ENCODE data around the gene ATXN7.

Gene ATXN7

DNA sequence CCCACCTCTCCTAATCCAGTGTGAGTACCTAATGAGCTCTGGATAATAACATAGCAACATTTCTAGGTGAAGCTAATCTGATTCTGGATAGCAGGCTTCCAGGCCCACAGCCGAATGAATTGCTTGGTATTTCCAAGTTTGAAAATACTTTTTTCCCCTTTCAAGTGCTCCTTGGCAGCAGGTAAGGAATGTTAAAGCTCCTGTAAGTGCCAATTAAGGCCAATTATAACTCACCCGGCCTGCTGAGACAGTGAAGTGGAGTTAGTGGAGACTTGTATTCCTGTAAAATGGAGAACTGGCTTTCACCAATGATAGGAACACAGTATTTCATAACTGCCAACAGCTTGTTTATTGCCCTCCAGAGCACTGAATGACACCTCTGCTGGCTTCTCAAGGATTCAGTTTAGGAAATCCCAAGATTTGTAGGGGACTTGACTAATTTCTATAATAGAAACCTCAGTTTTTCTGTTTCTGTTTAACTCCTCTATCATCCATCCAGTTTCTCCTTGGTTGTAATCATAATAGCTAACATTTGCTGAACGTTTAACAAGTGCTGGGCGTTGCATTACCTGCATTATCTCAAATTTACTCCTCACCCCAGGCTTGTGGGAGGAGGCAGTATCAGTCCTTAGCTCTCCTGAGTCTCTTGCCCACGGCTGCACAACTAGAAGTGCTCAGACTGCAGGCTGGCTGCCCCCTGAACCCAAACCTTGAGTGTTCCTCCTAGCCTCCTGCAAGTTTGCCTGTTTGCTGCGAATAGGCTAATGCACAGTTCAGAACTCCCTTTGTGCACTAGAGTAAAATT, 101.2 kb downstream of the ATXN7 start:
- no peak for DNase-seq (ENCODE audit: low spot score)

- DNase-seq (ENCODE audit: low spot score), result no peak
Measured at GRCh38 chr3:63966007-63966406, 102.3 kb downstream of the ATXN7 start.

DNA sequence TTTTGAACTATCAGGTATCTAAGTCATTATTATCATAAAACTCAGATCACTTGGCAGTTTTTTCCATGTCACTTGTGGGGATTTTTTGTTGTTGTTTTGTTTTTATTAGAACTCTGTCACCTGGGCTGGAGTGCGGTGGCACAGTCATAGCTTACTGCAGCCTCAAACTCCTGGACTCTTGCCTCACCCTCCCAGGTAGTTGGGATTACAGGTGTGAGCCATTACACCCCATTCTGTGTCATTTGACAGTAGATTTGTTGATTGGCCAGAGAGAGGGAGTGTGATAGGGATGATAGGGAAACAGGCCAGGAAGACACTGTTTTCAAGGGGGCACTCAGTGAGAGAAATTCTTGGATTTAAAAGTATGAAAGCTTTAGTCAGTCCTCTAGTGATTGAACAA, 103.2 kb downstream of the ATXN7 start:
- DNase-seq (ENCODE audit: low spot score), result no peak

DNA sequence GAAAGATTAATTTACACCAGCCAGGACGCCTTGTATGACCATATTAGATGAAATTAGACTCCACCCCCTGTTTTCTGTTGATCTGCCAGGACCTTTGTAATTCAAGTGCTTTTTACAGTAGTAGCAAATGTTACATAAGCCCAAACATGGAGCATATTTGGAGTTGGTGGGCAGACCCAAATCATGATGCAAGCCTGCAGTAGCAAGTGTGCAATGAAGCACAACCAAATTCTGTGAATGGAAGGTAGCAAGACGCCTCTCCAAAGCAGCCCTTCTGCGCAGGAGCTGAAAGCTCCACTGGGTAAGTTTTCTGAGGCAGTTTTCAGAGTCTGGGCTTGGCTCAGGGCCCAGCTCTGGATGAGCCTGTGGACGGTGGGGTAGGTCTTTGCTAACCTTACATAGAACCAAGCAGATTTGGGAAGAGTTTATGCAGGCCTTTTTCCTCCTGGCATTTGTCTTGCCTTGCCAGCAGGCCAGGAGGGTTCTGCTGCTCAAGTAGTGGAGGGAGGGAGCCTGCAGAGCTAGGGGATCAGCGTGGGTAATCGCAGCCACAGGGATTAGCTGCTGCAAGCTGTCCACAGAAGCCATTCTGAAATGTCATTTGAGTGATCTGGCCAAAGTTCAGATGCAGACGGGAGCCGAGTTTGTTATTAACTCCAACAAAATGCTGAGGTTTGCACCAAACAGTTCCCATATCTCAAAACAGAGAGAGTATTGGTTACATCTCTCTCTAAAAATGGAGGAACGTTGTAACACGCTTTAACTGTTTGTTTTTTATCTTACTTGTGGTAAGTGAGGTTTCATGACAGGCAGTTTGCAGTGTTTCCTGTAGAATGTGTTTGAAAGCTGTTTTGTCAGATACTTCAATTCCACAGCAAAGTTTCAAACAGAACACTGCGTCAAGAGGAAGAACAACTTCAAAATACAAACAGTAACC, 104.3 kb downstream of the ATXN7 start:
- peak; percentile 25 for DNase-seq (ENCODE audit: low spot score)

DNA sequence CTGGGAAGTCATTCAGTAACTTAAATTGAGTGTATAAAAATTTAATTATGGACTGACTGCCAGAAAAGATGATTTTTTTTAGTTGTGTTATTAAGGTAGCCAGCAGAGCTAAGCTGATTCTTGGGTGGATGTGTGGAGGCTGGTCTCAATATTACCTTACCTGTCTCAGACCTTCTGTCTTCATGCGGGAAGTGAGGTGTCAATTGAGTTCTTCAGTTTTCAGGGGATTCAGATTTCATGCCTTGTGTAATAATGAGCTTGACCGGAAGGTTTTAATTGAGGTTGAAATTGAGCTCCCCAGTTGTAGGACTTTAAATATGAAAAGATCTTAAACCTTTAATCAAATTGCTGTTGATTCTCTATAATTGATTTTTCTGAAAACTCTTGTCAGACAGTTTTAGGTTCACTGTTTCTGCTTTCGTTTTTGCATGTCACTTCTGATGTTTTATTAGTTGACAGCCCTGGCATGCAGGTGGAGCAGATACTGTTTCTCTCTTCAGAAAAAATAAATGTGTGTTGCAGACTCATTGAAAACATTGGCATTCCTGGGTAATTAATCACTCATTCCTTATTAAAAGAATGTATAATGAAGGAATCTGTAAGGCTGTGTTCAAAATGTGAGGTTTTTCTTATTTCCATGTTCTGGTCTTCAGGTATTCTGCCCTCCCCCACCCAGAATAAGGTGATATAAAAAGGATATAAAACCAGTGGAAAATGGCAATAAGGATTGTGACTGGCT, 105.1 kb downstream of the ATXN7 start:
- DNase-seq (ENCODE audit: low spot score), result peak; percentile 17

- no peak for DNase-seq (ENCODE audit: low spot score)
Measured at GRCh38 chr3:63969876-63970275, 106.2 kb downstream of the ATXN7 start.

DNA sequence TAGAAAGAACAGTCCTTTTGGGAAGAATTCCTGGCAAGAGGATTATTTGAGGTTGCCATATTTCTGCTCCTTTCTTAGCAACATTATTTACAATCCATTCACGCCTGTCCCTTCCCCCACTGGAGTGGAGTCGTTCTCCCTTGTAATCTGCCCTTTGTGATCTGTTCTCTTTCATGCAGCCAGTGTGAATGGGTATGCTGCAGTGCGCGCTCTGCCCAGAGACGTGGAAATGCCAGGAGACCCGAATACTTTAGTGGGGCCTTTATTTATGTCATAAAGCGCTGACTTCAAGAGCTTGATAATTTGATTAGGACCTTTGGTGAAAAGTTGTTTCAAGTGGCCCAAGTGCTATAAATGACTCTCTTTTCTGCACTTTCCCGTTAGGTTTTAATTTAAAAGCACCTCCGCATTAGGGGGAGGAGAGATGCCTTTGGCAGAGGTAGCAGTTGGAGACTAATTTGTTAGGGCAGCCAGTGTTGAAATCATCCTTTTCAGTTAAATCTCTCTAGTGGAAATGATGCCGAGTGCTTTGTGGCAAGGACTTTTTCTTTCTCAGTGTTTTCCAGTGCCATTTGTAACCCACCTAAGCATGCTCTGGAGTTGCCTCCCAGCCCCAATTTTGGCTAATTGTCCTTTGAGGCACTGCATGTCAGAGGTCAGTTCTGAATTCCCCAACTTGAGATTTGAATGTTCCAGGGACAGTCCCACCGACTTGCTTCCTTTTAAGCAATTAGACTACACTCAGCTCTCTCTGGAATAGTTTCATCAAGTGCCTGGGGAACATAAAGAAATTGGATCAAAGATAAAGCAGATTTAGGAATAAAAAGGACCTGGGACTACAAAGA, 107.2 kb downstream of the ATXN7 start:
- DNase-seq (ENCODE audit: low spot score), result peak; percentile 28

GRCh38 chr3:63972196-63972595, 108.5 kb downstream of the ATXN7 start:
- DNase-seq (ENCODE audit: low spot score), result peak; percentile 64

GRCh38 chr3:63972987-63973386, 109.3 kb downstream of the ATXN7 start:
- DNase-seq (ENCODE audit: low spot score), result no peak

DNA sequence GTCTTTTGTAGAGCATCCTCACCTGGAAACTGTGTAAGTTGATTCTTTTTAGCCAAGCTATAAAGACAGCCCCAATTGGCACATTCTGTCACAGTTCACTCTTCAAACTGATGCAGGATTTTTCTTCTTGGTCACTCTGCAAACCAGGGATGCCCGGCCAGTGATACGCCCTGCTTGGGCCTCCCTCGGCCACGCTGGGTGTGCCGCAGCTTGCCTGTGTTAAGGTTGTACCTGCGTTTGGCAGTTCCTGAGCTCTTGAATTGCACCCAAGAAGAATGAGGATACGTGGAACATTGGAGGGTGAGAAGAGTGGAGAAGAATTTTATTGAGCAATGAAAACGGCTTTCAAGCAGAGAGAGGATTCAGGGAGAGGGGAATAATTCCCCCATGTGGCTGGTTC, 109.7 kb downstream of the ATXN7 start:
- DNase-seq (ENCODE audit: low spot score), result no peak

DNA sequence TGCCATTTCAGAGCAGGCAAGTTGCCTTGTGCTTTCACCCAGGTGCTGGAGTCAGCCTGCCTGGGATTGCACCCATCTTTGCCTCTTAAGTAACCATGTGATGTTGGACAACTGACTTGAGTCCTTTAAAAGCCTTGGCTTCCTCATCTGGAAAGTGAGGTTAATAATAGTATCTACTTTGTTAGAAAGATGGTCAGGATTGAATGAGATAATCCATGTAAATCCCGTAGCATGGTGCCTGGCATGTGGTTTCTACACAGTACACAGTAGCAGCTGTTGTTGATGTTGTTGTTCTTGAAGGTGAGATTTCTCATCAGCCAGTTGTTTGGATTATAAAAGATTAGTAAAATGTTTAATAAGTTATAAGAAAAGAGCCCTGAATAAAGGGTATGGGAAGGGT, 110.8 kb downstream of the ATXN7 start:
- no peak for DNase-seq (ENCODE audit: low spot score)

DNA sequence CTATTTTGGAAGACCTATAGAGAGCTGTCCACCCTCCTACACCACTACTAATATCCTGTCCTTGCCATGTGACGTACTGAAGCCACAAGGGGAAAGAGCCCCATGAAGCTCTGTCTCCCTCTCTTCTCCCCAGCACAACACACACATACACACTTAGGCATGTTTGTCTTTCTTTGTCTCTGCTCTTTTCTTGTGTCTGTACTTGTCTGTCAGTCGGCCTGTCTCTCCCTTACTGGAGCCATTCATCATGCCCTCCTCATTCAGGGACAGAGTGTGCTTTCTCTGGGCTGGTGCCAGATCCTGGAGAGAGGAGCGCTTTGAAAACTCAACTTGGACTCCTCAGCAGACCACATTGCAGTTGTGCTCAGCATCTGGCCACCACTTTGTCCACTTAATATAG, 112.1 kb downstream of the ATXN7 start:
- DNase-seq (ENCODE audit: low spot score), result peak; percentile 24

DNA sequence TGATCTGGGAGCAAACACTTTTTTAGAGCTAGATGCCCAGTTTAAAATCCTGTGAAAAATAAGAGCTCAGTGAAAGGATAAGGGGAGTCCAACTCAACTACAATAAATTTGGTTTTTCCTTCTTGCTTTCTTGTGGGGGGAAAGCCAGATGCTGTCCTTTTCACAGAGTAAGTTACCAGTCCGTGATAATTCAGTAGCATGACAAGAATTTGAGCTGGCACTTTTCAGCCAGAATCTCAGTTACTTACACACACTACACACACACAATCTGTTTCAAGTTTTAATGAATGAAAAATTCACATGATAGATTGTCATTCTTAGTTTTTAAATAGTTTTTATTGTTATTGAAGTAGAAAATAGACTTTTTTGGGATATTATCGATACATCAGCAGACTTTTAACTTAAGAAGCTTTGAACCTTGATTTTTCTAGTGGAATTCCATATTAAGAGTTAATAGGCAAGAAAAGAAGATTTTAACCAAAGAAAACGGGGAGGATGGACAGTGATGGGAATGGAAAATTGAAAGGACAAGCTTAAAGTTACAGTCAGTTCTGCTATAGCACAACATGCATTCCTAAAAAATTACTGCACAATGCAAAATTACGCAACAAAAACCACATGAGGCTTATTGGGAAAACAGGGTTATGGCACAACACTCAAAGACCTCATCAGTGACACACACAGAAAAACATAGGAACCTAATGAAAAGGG, 112.6 kb downstream of the ATXN7 start:
- DNase-seq (ENCODE audit: low spot score), result peak; percentile 82

DNA sequence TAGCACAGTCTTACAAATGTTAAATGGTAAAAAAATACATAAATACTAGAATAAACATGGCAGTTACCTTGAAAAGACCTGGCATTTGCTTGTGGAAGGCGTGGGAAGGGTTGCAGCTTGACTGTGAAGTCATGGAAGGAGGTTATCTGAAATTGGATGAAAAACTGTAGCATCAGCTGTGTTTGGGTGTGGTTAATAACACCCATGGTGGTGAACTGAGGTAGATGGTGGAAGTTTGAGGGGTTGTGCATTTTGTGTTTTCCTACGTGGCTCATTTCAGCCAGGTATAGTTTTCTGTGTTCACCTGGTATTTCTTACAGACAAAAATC, 113.2 kb downstream of the ATXN7 start:
- no peak for DNase-seq (ENCODE audit: low spot score)

GRCh38 chr3:63977893-63978292, 114.2 kb downstream of the ATXN7 start:
- no peak for DNase-seq (ENCODE audit: low spot score)

DNA sequence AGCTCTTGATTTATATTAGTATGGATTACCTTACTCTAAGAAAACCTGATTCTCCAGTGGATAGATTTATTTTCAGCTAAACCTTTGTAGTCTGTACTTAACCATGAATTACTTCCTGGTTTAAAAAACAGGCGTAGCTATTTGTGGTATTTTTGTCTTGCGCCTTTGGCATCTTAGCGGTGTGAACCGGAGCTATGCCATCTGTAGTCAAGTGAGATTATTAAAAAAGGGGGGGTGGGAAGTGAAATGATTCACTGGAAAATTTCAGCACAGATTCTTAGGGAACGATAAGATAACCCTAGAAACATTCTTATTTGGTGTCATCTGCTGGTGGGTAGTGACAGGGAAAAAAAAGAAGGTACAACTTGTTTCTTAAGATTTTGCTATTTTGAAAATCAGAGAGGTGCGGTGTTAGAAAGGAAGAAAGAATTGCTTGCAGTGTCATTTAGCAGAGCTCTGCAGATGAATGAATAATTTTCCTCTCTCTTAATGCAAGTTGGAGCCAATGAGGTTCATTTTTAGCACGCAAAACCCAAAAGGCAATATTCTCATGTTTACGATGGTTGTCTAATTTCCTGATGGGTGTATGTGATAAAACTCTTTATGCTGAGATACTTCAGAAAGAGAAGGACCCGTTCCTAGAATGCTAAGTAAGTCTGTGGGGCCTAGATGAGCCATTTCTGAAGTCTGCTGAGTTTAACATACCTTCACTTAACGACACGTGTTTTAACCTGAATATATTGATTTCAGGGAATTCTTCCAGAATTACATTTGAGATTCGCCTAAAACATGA, 115.6 kb downstream of the ATXN7 start:
- DNase-seq (ENCODE audit: low spot score), result no peak

DNA sequence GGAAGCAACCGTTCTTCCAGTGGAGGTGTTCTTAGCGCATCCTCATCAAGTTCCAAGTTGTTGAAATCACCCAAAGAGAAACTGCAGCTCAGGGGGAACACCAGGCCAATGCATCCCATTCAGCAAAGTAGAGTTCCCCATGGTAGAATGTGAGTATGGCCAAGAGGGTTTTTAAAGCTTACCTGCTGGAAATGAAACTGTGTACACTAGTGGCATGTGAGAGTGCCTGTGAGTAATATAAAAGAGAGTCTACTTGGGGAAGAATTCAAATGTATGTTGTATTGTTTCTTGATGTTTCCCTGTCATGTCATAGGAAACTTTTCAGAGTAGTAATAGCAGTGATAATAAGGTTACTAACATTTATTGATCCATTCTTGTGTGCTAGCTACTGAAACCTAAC, 116.4 kb downstream of the ATXN7 start:
- no peak for DNase-seq (ENCODE audit: low spot score)

DNA sequence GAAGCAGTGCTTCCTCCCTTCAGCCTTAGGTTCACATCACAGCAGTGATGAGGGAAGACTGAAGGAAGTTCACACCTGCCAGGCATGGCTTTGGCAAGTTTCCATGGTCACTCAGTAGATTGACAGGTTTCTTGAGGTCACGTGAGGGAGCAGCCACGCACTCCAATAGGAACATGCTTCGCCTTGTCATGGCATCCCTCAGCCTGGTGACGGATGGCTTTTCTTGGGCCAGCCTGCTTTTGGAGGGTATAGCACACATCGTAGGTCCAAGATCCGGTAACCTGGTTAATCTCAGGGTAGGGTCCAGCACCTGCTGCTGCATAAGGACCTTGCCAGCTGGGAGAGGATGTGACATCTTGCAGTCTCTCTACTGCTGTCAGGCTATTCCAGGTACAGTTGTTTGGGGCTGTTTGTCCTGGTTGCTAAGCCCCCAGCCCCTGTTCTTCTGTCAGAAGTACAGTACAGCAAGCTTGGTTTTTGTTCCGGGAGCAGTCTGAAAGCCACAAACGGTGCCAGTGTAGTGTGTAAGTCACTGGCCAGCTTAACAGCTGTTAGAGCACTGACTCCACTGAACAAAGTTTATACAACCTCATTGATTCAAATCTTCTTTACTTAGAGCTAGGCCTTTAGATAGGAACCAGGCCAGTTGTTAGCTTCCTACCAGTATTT, 117.3 kb downstream of the ATXN7 start:
- DNase-seq (ENCODE audit: low spot score), result no peak

DNA sequence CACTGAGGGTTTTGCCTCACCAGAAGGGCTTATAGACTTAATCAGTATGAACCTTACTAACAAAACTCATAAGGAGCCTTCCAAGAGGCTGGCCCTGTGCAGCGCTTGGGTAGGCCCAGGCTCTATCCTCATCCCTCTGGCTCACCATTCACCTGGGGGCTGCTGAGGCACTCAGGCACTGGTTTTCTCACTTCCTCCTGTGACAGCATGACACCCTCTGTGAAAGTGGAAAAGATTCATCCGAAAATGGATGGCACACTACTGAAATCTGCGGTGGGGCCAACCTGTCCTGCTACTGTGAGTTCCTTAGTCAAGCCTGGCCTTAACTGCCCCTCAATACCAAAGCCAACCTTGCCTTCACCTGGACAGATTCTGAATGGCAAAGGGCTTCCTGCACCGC, 118.3 kb downstream of the ATXN7 start:
- no peak for DNase-seq (ENCODE audit: low spot score)

DNA sequence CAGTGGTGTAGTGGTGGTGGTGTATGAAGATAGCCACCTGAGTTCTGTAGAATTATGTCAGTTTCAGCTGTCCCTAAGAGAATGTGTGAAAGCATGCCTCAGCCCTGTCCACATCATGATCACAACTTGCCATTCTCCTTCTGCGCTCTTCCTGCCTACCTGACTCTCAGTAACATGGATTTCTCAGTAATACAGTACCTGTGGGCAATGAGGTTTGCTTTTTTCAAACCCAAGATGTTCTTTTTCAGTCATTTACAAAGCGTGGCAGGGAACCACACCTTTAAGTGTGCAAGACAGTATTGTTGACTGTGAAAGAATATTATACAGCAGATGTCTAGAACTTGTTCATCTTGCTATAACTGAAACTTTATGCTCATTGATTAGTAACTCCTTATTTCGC, 120.7 kb downstream of the ATXN7 start:
- no peak for DNase-seq (ENCODE audit: low spot score)

Measured in GM03348 (cell line).